GM12878 (cell line): ENCODE measurements around the gene ALDOB. TPM values are rescaled to one million over a fixed set of nuclear protein-coding genes. Genes with fewer than 3 reads are reported as not detected.

Source experiments
- ATAC-seq: fragments of 200-7000 bp; cut with Tn5 transposase; 3 replicates; pipeline ENCODE4 v1.9.1; 2020; ENCODE audit warnings: mild to moderate bottlenecking, moderate library complexity
- BruUV-seq: library from RNA; stranded (reverse); fragments of 400-500 nt; replicated peaks from 2 replicates; lab custom pipeline; 2021; lab: Mats Ljungman, UMichigan
- CTCF ChIA-PET: fragments of 300-600 bp; sonication (Branson Sonifier 250); formaldehyde crosslinking; extraction: SDS; loops from one replicate; lab custom pipeline; 2021; ENCODE audit warnings: inconsistent platforms; lab: Yijun Ruan, JAX
- POLR2A ChIA-PET: fragments of 350-600 bp; formaldehyde crosslinking; extraction: SDS; loops from one replicate; lab custom pipeline; 2021; ENCODE audit warnings: inconsistent platforms; lab: Charles Lee
- RAD21 ChIA-PET: fragments of 300-600 bp; sonication (Branson Sonifier 250); formaldehyde crosslinking; loops from one replicate; lab custom pipeline; 2023; ENCODE audit warnings: antibody characterized with exemption; ENCODE audit not compliant: unreplicated experiment; lab: Charles Lee
- SMC1A ChIA-PET: fragments of 300-600 bp; sonication (Branson Sonifier 250); formaldehyde crosslinking; loops from one replicate; lab custom pipeline; 2023; ENCODE audit not compliant: unreplicated experiment, uncharacterized antibody; lab: Charles Lee
- DNase-seq: peaks from one replicate; pipeline ENCODE4 v3.0.0-alpha.2; 2011; ENCODE audit warnings: low read depth, low spot score
- FAIRE-seq: peaks from 3 replicates; lab custom pipeline; 2011; peaks lifted over from hg19 to GRCh38; lab: Jason Lieb, UNC
- H2AFZ ChIP-seq: 2 replicates; pipeline ENCODE4 v1.6.0; 2011; ENCODE audit warnings: low read depth, low read length, control low read depth; ENCODE audit not compliant: control insufficient read depth
- H3K27ac ChIP-seq: 2 replicates; pipeline ENCODE4 v1.5.1; 2011; ENCODE audit warnings: control low read depth; ENCODE audit not compliant: control insufficient read depth, insufficient read depth
- H3K27me3 ChIP-seq, 2 experiments: replicated peaks in 1 of 2; 2 replicates each; pipeline versions ENCODE4 v1.6.0 to v1.6.1; 2011; ENCODE audit warnings: low read length in 1 of 2; ENCODE audit not compliant: control insufficient read depth in 2 of 2, insufficient read depth in 2 of 2
- H3K36me3 ChIP-seq, 2 experiments: 2 replicates each; pipeline ENCODE4 v1.5.1; 2011; ENCODE audit warnings: low read length in 1 of 2; ENCODE audit not compliant: control insufficient read depth in 2 of 2, insufficient read depth in 2 of 2
- H3K4me1 ChIP-seq: 2 replicates; pipeline ENCODE4 v1.6.1; 2011; ENCODE audit warnings: mild to moderate bottlenecking, low read length, moderate library complexity, mixed read lengths; ENCODE audit not compliant: control insufficient read depth, insufficient read depth
- H3K4me2 ChIP-seq: 2 replicates; pipeline ENCODE4 v1.6.0; 2011; ENCODE audit warnings: control low read depth; ENCODE audit not compliant: control insufficient read depth, insufficient read depth
- H3K4me3 ChIP-seq: fragments of 200-600 bp; sonication (generic); 2 replicates; pipeline ENCODE4 v1.5.1; 2016
- H3K79me2 ChIP-seq: 2 replicates; pipeline ENCODE4 v1.6.0; 2011; ENCODE audit warnings: low read length; ENCODE audit not compliant: control insufficient read depth, insufficient read depth
- H3K9ac ChIP-seq: 2 replicates; pipeline ENCODE4 v1.8.0; 2011; ENCODE audit warnings: low read length, control low read depth, mixed read lengths; ENCODE audit not compliant: control insufficient read depth, insufficient read depth
- H3K9me3 ChIP-seq: replicated peaks from 3 replicates; pipeline ENCODE4 v1.5.1; 2011; ENCODE audit warnings: mild to moderate bottlenecking, low read length; ENCODE audit not compliant: control insufficient read depth, insufficient read depth
- H4K20me1 ChIP-seq: 2 replicates; pipeline ENCODE4 v1.6.0; 2011; ENCODE audit not compliant: control insufficient read depth, insufficient read depth
- CEBPB ChIP-seq, 2 experiments: fragments of 150-350 bp in 1 of 2; IDR thresholded peaks; 2 replicates each; pipeline ENCODE4 v1.6.1; 2012 to 2014; ENCODE audit warnings: low read depth in 2 of 2, low read length in 2 of 2, borderline replicate concordance in 1 of 2, inconsistent platforms in 1 of 2
- ETV6 ChIP-seq, 2 experiments: fragments of 450-650 bp in 1 of 2; IDR thresholded peaks in 1 of 2; conservative IDR thresholded peaks in 1 of 2; 2 replicates each; pipeline ENCODE4 v1.6.1; 2014; ENCODE audit warnings: antibody characterized with exemption in 1 of 2, borderline replicate concordance in 1 of 2, low read depth in 1 of 2, mild to moderate bottlenecking in 1 of 2, moderate library complexity in 1 of 2
- GATAD2B ChIP-seq: fragments of 450-650 bp; conservative IDR thresholded peaks from 2 replicates; pipeline ENCODE4 v1.6.1; 2017; ENCODE audit warnings: low read depth, mild to moderate bottlenecking, moderate library complexity
- MXI1 ChIP-seq: fragments of 150-350 bp; IDR thresholded peaks from 2 replicates; pipeline ENCODE4 v1.6.1; 2011; ENCODE audit warnings: low read depth, mild to moderate bottlenecking, inconsistent platforms, low read length, improper control_type of control experiment
- NRF1 ChIP-seq: conservative IDR thresholded peaks from 2 replicates; pipeline ENCODE4 v1.6.1; 2011; ENCODE audit warnings: mild to moderate bottlenecking, low read depth, low read length, improper control_type of control experiment
- SPI1 ChIP-seq: IDR thresholded peaks from 2 replicates; pipeline ENCODE4 v1.6.1; 2011; ENCODE audit warnings: low read depth, mild to moderate bottlenecking, low read length, moderate library complexity, borderline replicate concordance; ENCODE audit not compliant: insufficient read depth
- YY1 ChIP-seq: IDR thresholded peaks from 2 replicates; pipeline ENCODE4 v1.6.1; 2011; ENCODE audit warnings: low read depth, mild to moderate bottlenecking, low read length
- WGBS: methylation state at CpG from one replicate; pipeline ENCODE4 v1.1.6; 2016; ENCODE audit warnings: low lambda C conversion rate; ENCODE audit not compliant: insufficient replicate concordance, insufficient coverage; ENCODE audit errors: missing lambda C conversion rate; 5-methylcytosine and 5-hydroxymethylcytosine counted together
- in situ Hi-C: fragments of 300-500 bp; cut with MboI; formaldehyde crosslinking; loops from 9 replicates; pipeline ENCODE4 v1.14.3; 2018; ENCODE audit warnings: mixed read lengths
- intact Hi-C: fragments of 100-400 bp; cut with micrococcal nuclease; formaldehyde crosslinking; loops from one replicate; pipeline ENCODE4 v1.14.2; 2022; ENCODE audit not compliant: unreplicated experiment
- polyA plus RNA-seq, 11 experiments: library from polyadenylated mRNA; depleted of rRNA in 4 of 11; unstranded in 6 of 11; stranded (reverse) in 5 of 11; fragments of >200 nt; fragmentation: Nextera tagmentation in 4 of 11; fragmentation: Illumina TruSeq in 1 of 11; extraction: Ambion mirVana in 4 of 11; extraction: Trizol in 1 of 11; gene quantifications; 1 replicate in 1 of 11; 2 replicates in 10 of 11; pipeline versions ENCODE4 v1.2.1 to v1.2.3, GENCODE V29; 2011 to 2016; ENCODE audit warnings: inconsistent platforms in 2 of 11, missing spikeins in 2 of 11, low read depth in 1 of 11
- total RNA-seq, 4 experiments: library from RNA; depleted of rRNA in 3 of 4; stranded (reverse); fragments of >200 nt in 3 of 4; fragmentation: Illumina TruSeq in 1 of 4; extraction: Trizol in 1 of 4; gene quantifications; 2 replicates each; pipeline versions ENCODE4 v1.2.1 to v1.2.3, GENCODE V29; 2013 to 2021
- TF ChIP-seq, protein P1 (sequence below): IDR thresholded peaks from 2 replicates; pipeline ENCODE4 v1.6.1; 2012; ENCODE audit warnings: improper control_type of control experiment, low read depth, low read length; ENCODE audit not compliant: insufficient replicate concordance
- TF ChIP-seq, protein P2 (sequence below): fragments of 450-650 bp; IDR thresholded peaks from 2 replicates; pipeline ENCODE4 v1.6.1; 2017; ENCODE audit warnings: borderline replicate concordance
- TF ChIP-seq, protein P3 (sequence below): fragments of 450-650 bp; IDR thresholded peaks from 2 replicates; pipeline ENCODE4 v1.6.1; 2017; ENCODE audit warnings: mild to moderate bottlenecking, low read depth, inconsistent platforms; ENCODE audit not compliant: poor library complexity, severe bottlenecking

Gene ALDOB
- total and polyA plus RNA-seq, 10 of the 15 experiments (the other 5 are each of a cell fraction or from before 2014, with no cell fraction given) = 0.03 to 0.82 (median 0.04) TPM; not detected in 7

DNA sequence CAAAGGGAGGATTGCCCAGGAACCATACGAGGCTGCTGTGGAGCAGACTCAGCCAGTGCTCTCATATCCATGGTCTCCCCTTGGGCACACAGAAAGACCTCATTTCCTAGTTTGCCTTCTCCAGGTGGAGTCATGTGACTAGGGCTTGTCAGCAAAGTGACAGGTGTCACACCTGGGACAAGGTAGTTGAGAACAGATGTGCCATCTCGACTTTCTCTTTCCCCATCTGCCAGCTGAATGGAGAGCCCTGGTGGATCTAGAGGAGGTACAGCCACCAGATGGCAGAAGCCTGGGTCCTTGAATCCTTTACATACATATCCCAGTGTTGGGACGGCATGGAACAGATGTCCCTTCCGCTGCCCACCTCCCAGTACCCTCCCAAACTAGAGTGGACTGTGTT, 42.9 kb upstream of the ALDOB start:
- H3K27me3 ChIP-seq = peaks cover 0 to under 1% of the 10 kb centered on the region in 2 experiments; a peak in 2 of 4 replicates
- FAIRE-seq (no peak), DNase-seq (no peak), ATAC-seq (no peak)
- no peak overlapping the region for H2AFZ ChIP-seq
- WGBS = 1% methylated on average over 4 of the region's 4 CpGs
- no peak overlapping the region for H3K4me2 ChIP-seq
- H3K4me1 ChIP-seq = no peaks in the 10 kb centered on the region
- no peak overlapping the region for H3K27ac ChIP-seq
- TF ChIP-seq MXI1 (no peak), YY1 (no peak), SPI1 (no peak), NRF1 (no peak), ETV6 (conservative IDR thresholded peaks at IDR 0.05 in 1 of 2, IDR thresholded peaks at IDR 0.05 in 1 of 2; ENCODE audit: borderline replicate concordance in 1 of 2, low read depth in 1 of 2) (no peak), CEBPB (IDR thresholded peaks at IDR 0.05; ENCODE audit: borderline replicate concordance in 1 of 2, low read depth in 2 of 2, low read length in 2 of 2) (no peak), GATAD2B (no peak)
- TF ChIP-seq, protein P1, sequence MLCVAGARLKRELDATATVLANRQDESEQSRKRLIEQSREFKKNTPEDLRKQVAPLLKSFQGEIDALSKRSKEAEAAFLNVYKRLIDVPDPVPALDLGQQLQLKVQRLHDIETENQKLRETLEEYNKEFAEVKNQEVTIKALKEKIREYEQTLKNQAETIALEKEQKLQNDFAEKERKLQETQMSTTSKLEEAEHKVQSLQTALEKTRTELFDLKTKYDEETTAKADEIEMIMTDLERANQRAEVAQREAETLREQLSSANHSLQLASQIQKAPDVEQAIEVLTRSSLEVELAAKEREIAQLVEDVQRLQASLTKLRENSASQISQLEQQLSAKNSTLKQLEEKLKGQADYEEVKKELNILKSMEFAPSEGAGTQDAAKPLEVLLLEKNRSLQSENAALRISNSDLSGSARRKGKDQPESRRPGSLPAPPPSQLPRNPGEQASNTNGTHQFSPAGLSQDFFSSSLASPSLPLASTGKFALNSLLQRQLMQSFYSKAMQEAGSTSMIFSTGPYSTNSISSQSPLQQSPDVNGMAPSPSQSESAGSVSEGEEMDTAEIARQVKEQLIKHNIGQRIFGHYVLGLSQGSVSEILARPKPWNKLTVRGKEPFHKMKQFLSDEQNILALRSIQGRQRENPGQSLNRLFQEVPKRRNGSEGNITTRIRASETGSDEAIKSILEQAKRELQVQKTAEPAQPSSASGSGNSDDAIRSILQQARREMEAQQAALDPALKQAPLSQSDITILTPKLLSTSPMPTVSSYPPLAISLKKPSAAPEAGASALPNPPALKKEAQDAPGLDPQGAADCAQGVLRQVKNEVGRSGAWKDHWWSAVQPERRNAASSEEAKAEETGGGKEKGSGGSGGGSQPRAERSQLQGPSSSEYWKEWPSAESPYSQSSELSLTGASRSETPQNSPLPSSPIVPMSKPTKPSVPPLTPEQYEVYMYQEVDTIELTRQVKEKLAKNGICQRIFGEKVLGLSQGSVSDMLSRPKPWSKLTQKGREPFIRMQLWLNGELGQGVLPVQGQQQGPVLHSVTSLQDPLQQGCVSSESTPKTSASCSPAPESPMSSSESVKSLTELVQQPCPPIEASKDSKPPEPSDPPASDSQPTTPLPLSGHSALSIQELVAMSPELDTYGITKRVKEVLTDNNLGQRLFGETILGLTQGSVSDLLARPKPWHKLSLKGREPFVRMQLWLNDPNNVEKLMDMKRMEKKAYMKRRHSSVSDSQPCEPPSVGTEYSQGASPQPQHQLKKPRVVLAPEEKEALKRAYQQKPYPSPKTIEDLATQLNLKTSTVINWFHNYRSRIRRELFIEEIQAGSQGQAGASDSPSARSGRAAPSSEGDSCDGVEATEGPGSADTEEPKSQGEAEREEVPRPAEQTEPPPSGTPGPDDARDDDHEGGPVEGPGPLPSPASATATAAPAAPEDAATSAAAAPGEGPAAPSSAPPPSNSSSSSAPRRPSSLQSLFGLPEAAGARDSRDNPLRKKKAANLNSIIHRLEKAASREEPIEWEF = no peak
- TF ChIP-seq, protein P2, sequence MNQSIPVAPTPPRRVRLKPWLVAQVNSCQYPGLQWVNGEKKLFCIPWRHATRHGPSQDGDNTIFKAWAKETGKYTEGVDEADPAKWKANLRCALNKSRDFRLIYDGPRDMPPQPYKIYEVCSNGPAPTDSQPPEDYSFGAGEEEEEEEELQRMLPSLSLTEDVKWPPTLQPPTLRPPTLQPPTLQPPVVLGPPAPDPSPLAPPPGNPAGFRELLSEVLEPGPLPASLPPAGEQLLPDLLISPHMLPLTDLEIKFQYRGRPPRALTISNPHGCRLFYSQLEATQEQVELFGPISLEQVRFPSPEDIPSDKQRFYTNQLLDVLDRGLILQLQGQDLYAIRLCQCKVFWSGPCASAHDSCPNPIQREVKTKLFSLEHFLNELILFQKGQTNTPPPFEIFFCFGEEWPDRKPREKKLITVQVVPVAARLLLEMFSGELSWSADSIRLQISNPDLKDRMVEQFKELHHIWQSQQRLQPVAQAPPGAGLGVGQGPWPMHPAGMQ = no peak
- TF ChIP-seq, protein P3, sequence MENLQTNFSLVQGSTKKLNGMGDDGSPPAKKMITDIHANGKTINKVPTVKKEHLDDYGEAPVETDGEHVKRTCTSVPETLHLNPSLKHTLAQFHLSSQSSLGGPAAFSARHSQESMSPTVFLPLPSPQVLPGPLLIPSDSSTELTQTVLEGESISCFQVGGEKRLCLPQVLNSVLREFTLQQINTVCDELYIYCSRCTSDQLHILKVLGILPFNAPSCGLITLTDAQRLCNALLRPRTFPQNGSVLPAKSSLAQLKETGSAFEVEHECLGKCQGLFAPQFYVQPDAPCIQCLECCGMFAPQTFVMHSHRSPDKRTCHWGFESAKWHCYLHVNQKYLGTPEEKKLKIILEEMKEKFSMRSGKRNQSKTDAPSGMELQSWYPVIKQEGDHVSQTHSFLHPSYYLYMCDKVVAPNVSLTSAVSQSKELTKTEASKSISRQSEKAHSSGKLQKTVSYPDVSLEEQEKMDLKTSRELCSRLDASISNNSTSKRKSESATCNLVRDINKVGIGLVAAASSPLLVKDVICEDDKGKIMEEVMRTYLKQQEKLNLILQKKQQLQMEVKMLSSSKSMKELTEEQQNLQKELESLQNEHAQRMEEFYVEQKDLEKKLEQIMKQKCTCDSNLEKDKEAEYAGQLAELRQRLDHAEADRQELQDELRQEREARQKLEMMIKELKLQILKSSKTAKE = no peak
- no peak overlapping the region for H3K4me3 ChIP-seq
- SMC1A ChIA-PET = interaction anchor here (1.7 kb wide), 1 partner anchor 19 kb away, joined by 5 read pairs; no protein-coding TSS in a partner anchor
- no TSS peak for BruUV-seq
- no peaks in the 10 kb centered on the region for H4K20me1 ChIP-seq
- H3K9me3 ChIP-seq = no peaks in the 10 kb centered on the region
- H3K9ac ChIP-seq = no peak overlapping the region
- no peaks in the 10 kb centered on the region for H3K36me3 ChIP-seq
- in situ Hi-C loops = no loop called here
- RAD21 ChIA-PET = no interaction called here
- intact Hi-C loops = no loop called here
- H3K79me2 ChIP-seq = no peaks in the 10 kb centered on the region
- CTCF ChIA-PET = no interaction called here
- POLR2A ChIA-PET = no interaction called here
